Activated T-cell treated with anti-CD3 and anti-CD28 coated beads for 24 hours (primary cell): Measurements from ENCODE around the gene F10.
"Not testable (repeated sequence)": the region's sequence is repeated elsewhere in the genome, so short reads cannot be mapped to it uniquely, and the experiment has no call there.

Experiments used
- DNase-seq: peaks from one replicate; pipeline ENCODE4 v3.0.0-alpha.2; 2020; ENCODE audit warnings: low read depth

The F10 gene

GRCh38 chr13:113153810-113154748 lies 31.5 kb downstream of the F10 start:
- peak; percentile 40 for DNase-seq

GRCh38 chr13:113155201-113155600 lies 32.6 kb downstream of the F10 start:
- DNase-seq: no peak

- DNase-seq: no peak
These were observed 33.5 kb downstream of the F10 start for GRCh38 chr13:113155982-113156655.

- no peak for DNase-seq
These were observed 34.8 kb downstream of the F10 start for GRCh38 chr13:113157206-113157928.

GRCh38 chr13:113157929-113158747 lies 35.5 kb downstream of the F10 start, which contains the start of gene PROZ:
Gene PROZ, plus strand, starts transcription at chr13:113158648. Its CDS starts 13 bp downstream, at chr13:113158661.
- no peak for DNase-seq

GRCh38 chr13:113158946-113159345 lies 36.3 kb downstream of the F10 start:
- DNase-seq: no peak

GRCh38 chr13:113159701-113160100 lies 37.1 kb downstream of the F10 start:
- no peak for DNase-seq

GRCh38 chr13:113160983-113161382 lies 38.4 kb downstream of the F10 start:
- DNase-seq: no peak

GRCh38 chr13:113161433-113161832 lies 38.8 kb downstream of the F10 start:
- no peak for DNase-seq

GRCh38 chr13:113161975-113162374 lies 39.4 kb downstream of the F10 start:
- DNase-seq: not testable (repeated sequence)

GRCh38 chr13:113162783-113163685 lies 40.4 kb downstream of the F10 start:
- no peak for DNase-seq

GRCh38 chr13:113164492-113164891 lies 41.9 kb downstream of the F10 start:
- no peak for DNase-seq

GRCh38 chr13:113166266-113166665 lies 43.7 kb downstream of the F10 start:
- DNase-seq: no peak

- no peak for DNase-seq
These were observed 44.1 kb downstream of the F10 start for GRCh38 chr13:113166681-113167080.

GRCh38 chr13:113167155-113167554 lies 44.6 kb downstream of the F10 start:
- no peak for DNase-seq

GRCh38 chr13:113167575-113167974 lies 45.0 kb downstream of the F10 start:
- no peak for DNase-seq

GRCh38 chr13:113168211-113168610 lies 45.6 kb downstream of the F10 start:
- DNase-seq: no peak

- DNase-seq: no peak
These were observed 47.0 kb downstream of the F10 start for GRCh38 chr13:113169277-113170272.

- DNase-seq: no peak
These were observed 47.9 kb downstream of the F10 start for GRCh38 chr13:113170511-113170910.
